ENCODE data around the gene TNNI3.
"Not testable (repeated sequence)": the region's sequence is repeated elsewhere in the genome, so short reads cannot be mapped to it uniquely, and the experiment has no call there.

TNNI3 gene

DNA sequence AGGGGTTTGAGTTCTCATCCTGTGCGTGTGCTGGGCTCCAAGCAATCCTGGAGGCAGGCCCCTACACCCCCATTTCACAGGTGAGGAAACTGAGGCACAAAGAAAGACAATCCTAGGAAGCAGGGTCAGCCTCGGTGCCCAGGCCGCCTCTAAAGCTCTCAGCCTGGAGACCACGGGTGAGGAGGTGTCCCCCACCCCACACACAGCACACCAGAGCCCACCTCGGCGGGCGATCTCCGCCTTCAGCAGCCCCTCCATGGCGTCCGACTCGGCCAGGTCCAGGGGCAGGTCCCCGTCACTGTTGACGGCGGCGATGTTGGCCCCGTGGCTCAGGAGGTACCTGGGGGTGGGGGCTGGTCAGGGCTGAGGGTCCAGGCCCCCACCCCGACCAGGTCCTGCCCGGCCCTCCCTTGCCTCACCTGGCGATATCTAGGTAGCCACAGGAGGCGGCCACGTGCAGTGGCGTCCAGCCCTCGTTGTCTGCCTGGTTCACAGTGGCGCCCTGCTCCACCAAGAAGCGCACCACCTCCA lies 45.2 kb downstream of the TNNI3 start:
- no peak for DNase-seq

DNA sequence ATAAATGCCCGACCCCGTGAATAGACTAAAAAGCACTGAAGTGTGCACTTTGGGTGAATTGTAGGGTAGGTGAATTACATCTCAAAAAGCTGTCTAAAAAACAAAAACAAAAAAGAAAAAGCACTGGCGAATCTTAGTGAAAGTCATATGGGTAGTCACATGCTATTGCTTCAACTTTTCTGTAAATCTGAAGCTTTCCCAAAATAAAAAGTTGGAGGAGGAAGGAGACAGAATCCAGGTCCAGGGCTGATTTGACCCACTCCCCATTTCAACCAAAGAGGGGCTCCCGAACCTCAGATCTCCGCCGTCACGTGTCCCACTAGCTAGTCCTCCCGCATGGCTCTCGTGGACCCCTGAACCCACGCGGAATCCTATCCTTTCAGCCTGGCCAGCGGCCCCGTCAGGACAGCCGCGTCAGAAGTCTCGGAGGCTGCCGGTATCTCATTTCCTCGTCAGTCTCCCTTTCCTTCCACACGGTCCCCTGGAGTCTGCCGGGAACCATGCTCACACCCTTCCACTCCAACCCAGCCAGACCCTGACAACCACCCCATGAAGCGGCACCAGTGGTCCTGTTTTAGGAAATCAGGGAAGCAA lies 46.2 kb downstream of the TNNI3 start:
- no peak for DNase-seq

DNA sequence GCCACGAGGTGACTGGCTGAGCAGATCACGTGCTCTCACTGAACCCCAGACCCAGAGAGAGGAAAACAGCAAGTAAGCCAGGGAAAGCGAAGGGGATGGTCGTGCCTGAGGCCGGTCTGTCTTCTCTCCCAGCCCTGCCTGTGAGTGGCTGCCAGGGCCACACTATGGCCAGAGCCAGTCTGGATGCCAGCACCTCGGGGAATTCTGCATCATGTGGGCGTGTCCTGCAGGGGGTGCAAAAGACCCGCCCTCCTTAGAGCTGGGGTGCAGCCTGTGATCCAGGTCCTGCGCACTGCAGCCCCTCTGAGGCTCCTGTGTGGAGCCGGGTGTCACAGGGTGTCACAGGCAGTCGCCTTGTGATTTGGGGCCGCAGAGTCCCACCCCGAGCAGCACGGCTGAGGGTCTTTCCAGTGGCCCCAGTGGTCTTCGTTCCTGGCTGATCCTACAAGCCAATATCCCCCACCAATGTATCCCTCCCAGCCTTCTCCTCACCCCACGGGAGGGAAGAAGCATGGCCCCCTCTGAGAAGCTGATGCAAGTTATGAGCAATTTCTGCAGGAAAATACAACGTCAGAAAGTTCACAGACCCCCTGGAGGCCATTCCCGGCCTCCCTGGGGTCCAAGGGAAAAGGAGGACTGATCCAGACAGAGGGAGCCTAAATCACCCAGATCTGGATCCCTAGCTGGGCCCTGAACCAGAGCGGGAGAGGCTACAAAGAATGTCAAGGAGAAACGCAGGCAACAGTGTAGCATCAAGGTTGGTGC lies 47.8 kb downstream of the TNNI3 start:
- no peak for DNase-seq

DNA sequence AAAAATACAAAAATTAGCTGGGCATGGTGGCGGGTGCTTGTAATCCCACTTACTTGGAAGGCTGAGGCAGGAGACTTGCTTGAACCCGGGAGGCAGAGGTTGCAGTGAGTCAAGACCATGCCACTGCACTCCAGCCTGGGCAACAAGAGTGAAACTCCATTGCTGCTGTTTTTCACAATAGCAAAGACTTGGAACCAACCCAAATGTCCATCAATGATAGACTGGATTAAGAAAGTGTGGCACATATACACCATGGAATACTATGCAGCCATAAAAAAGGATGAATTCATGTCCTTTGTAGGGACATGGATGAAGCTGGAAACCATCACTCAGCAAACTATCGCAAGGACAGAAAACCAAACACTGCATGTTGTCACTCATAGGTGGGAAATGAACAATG lies 50.3 kb downstream of the TNNI3 start:
- not testable (repeated sequence) for DNase-seq

DNA sequence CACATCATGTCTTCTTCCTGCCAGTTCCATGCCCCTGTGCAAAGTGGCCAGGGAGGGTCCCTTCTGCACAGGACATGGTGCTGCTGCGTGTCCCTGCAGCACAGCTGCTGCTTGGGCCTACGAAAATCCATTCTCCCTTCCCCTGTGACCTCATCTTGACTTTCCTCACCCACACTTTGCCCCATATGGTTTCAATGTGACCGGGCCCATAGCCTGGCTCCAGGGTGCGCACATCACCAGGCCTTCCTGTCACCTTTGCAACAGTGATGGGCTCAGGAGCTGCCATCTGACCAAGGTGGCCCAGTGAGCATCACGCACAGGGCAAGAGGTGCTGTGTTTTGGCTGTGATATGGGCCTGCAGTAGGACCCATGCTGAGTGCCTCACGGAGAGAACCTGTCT lies 50.9 kb downstream of the TNNI3 start:
- no peak for DNase-seq

DNA sequence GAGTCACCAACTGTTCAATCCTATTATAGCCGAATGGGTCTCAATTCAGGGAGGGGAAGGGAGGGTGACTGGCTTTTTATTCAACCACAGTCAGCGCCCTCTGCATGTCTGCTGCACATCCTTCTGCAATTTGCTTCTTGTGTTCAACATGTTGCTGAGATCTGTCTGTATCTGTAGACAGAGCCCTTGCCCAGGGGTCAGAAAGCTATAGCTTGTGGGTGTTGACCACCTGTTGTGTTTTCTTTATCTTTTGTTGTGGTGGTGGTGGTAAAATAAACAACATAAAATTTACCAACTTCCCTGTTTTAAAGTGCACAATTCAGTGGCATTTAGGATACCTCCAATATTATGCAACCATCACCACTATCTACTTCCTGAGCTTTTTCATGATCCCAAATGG lies 52.3 kb downstream of the TNNI3 start:
- no peak for DNase-seq

DNA sequence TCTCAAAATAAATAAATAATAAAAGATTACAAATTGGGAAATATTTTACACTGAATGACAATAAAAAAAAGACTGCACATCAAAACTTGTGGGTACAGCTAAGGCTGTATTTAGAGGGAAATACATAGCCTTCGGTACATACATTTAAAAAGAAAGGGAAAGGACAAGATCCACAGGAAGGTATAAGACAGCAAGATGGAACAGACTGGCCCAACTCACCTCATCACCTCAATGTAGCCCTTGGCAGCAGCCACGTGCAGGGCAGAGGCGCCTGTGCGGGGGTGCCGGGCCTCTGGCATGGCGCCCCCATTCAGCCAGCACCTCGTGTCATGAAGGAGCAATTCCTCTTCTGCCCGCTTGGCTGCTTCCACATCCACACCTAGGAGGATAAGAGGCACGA lies 54.3 kb downstream of the TNNI3 start:
- no peak for DNase-seq
